Loucy (cell line): ENCODE measurements around the gene AIRE.

ENCODE experiments used
- EZH2phosphoT487 ChIP-seq: fragments of 200-600 bp; IDR thresholded peaks from 2 replicates; pipeline ENCODE4 v1.6.1; 2018; ENCODE audit warnings: antibody characterized with exemption, mild to moderate bottlenecking, moderate library complexity, borderline replicate concordance
- TF ChIP-seq, protein P1 (sequence below): fragments of 200-600 bp; sonication (generic); conservative IDR thresholded peaks from 2 replicates; pipeline ENCODE4 v1.5.1; 2014; ENCODE audit warnings: mild to moderate bottlenecking, antibody characterized with exemption, low read length

GRCh38 chr21:44331209-44331608 lies 45.5 kb downstream of the AIRE start:
- TF ChIP-seq, protein P1, sequence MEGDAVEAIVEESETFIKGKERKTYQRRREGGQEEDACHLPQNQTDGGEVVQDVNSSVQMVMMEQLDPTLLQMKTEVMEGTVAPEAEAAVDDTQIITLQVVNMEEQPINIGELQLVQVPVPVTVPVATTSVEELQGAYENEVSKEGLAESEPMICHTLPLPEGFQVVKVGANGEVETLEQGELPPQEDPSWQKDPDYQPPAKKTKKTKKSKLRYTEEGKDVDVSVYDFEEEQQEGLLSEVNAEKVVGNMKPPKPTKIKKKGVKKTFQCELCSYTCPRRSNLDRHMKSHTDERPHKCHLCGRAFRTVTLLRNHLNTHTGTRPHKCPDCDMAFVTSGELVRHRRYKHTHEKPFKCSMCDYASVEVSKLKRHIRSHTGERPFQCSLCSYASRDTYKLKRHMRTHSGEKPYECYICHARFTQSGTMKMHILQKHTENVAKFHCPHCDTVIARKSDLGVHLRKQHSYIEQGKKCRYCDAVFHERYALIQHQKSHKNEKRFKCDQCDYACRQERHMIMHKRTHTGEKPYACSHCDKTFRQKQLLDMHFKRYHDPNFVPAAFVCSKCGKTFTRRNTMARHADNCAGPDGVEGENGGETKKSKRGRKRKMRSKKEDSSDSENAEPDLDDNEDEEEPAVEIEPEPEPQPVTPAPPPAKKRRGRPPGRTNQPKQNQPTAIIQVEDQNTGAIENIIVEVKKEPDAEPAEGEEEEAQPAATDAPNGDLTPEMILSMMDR: no peak
- TF ChIP-seq EZH2phosphoT487: no peak
